Fibroblast of upper back skin (primary cell): ENCODE data around the gene HOXD10.

ENCODE experiments used
- DNase-seq: peaks from one replicate; pipeline ENCODE4 v3.0.0-alpha.2; 2013

Gene HOXD10

DNA sequence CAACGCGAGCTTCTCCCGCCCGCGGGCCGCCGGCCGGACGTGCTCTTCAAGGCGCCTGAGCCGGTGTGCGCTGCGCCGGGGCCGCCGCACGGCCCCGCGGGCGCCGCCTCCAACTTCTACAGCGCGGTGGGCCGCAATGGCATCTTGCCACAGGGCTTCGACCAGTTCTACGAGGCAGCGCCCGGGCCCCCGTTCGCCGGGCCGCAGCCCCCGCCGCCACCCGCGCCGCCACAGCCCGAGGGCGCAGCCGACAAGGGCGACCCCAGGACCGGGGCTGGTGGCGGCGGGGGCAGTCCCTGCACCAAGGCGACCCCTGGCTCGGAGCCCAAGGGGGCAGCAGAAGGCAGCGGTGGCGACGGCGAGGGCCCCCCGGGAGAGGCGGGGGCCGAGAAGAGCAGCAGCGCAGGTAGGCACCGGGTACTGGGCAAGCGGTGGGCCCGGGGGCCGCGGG lies 8.8 kb upstream of the HOXD10 start:
- DNase-seq = no peak

DNA sequence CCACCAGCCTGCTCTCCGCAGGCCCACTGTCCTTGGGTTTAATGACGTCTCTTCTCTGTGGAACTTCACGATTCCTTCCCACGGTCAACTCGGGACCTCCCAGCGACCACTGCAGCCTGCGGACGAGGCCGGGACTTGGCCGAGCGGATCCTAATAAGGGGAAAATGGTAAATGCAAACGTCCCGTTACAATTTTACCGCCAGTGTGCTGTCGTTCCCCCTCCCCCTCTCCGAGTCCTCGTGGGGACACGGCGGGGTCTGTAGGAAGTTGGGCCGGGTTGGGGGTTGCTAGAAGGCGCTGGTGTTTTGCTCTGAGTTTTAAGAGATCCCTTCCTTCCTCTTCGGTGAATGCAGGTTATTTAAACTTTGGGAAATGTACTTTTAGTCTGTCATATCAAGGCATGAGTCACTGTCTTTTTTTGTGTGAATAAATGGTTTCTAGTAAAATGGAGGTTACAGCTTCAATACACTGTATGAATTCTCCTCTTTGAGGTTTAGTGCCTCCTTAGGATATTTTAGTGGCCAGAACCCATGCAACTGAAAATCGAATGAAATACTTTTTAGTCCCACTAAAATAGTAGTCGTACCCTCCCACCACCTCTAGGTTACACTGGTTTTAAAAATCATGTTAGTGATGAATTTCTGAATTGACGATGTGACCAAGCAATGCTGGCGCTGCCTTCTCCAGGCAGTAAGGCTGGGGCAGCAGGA lies 7.2 kb upstream of the HOXD10 start:
- DNase-seq = no peak

DNA sequence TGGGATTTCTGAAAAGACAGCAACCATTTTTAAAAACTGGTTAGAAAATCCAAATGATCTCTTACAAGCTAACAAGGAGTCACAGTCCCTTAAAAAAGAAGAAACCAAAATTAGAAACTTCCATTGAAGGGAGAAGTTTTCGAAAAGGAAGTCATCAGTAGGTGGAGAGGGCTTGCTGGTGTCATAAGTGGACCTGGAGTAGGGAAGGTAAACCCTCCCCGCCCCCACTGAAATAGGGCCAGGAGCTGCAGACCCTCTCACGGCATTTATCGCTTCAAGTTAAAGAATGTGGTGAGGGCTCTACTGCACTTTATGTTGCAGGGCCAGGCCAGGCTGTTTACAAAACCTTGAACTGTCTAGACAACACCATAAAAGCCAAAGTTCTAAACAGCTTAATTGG lies 6.6 kb upstream of the HOXD10 start:
- no peak for DNase-seq

DNA sequence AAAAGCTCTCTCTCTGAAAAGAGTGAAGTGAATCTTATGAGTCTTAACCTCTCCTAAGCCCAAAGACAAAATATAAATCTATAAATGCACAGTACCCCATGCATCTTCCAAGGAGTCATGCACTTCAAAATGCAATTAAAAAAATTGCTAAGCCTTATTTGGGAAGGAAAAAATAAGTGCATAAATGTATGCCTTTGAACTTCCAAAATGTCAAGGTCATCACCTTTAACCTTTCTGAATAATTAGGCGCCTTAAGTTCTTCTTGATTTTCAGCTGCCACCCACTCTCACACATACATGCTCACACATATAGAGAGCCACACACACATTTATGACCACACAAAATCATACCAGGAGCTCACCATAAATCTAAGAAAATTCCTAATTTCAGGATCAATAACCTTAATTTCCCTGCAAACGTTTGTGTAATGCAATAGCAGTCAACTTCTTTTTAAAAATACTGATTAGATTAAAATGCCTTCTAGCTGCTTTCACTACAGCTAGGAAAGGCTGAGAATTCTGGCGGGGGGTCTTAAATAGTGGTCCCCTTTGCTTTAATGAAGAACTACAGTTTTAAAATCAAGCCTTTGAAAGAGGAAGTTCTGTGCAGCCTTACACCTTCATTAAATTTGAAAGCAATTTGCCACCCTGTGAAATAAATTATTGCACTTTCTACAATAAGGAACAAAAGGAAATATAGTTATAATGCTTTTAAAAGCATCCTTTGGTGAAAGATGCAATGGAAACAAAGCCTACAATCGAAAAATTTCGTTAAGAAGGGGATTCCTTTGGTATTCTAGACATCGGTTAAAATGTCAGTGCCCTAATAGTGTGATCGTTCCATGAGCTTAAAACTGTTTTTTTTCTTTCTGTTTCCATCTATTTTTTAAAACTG lies 5.9 kb upstream of the HOXD10 start:
- DNase-seq = no peak

DNA sequence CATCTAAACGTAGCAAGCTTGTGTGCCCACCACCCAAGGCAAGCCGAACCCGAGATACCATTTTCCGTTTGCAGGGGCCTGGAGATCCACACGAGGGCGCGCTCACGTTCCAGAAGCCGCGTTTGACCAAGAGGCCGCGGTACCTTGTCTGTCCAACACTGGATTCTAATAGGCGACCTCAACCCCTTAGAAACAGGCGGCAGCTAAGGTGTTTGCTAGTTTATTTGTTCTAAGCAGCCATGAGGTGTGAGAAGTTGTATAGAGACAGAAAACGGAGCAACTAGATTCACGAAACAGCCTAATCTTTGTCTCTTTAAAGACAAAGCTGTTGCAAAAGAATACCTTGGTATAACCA lies 5.3 kb upstream of the HOXD10 start:
- peak; percentile 54 for DNase-seq

GRCh38 chr2:176111846-176112374 lies 4.7 kb upstream of the HOXD10 start:
- no peak for DNase-seq

DNA sequence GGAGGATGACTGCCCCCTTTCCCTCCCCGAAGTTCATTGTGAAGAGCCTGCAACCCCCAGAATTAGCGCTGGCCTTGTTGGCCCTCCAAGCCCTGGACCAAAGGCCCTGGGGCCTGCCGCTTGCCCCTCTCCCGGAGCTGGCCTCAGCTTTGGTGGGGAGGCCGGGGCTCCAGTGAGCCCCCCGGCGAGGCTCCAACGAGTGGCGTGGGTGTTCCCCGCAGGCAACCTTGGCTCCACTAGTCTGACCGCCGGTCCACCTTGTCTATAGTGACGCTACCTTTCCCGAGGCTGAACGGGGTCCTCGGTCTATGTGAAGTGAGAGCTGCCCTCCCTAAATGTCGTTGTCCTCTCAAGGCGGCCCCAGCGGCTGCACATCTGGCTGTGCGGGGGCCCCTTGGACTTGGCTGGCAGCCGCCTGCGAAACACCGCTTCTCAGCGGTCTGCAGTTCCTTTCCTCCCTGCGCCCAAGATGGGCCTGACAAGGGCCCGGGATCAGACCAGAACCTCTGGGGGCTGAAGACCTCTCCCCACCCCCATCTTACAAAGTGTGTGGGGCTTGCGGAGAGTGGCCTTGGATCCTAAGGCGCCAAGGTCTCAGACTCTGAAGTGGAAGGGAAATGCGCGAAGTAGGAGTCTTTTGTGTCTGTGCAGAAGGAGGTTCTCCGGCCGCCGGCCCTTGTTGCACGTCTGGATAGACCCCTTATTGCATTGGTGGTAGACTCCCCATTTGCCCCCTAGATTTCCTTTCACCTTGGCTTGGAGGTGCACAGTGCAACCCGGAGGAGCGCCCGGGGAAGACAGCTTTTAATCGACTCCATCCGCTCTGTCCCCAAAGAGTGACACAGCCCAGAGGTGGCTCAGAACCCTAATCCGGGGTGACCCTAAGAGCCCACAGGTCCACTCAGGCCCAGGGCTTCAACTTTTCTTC lies 3.9 kb upstream of the HOXD10 start:
- DNase-seq = no peak

GRCh38 chr2:176114120-176114929 lies 2.3 kb upstream of the HOXD10 start:
- DNase-seq = no peak

DNA sequence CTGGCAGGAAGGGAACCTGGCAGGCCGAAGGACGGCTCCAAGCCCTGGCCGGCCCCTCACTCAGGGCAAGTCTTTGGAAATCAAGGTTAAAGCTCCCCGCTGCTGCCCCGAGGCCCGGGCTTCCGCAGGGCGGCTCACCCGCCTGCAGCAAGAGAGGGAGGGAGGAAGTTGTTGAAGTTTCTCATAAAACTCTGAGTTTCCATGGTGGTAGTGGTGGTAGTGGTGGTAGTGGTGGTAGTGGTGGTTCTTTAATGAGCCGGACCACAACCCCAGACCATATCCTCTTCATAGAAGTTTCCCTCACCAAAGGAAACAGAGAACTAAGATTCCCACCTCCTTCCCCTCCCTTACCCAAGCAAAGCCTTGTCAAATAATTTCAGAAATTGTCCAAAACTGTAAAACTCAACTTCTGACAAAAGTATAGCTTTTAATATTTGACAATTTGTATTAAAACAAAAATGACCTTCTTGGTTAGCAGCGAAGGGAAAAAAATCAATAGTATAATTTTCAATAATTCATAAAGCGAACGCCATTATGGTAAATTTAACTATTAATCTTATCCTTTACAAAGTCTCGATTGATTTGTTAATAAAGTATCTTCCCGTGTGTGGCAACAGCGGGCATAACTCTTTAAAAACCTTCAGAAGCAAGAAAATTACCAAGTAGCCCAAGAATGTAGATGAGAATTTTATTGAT lies 1.5 kb upstream of the HOXD10 start:
- no peak for DNase-seq

- no peak for DNase-seq
Observed at GRCh38 chr2:176117162-176117822, 714 bp downstream of the HOXD10 start.

DNA sequence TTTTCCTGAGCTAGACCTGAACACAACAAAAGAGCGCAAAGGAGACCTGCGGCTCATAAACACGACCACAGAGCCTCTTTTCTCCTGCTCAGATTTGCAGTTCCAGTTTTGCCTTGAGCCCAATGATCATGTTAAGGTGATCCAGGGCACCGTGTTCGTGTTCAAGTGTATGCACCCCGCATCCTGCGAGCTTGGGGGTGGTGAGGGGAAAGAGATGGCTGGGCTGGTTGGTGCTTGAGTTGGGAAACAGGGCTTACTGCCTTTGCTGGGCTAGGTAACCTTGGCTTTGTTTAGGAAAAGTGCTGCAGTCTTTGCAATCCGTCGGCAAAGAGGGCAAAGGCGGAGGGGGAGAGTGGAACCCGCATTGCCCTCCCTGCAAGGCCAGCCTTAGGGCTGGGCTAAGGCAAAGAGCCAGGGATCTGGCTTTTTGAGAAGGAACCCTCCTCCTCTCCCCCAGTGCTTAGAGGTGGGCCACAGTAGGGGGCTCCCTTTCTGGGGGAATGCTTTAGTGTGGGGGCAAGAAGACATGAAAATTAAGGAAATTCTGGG lies 1.3 kb downstream of the HOXD10 start:
- DNase-seq = no peak

DNA sequence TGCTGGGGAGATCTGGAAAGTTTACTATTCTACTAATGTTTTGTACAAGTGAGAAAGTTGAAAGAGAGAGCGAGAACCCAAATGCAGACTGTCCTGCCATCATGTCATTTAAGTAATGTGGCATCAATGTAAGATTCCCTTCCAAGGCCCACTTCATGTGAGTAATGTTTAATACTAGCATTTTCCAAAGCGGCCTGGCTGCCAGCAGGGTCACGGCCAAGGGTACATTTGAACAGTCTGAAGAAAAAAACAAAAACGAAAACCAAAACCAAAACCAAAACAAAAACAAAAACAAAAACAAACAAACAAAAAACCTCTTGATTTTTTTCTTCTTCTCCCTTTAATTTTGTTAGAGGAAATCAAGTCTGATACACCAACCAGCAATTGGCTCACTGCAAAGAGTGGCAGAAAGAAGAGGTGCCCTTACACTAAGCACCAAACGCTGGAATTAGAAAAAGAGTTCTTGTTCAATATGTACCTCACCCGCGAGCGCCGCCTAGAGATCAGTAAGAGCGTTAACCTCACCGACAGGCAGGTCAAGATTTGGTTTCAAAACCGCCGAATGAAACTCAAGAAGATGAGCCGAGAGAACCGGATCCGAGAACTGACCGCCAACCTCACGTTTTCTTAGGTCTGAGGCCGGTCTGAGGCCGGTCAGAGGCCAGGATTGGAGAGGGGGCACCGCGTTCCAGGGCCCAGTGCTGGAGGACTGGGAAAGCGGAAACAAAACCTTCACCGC lies 2.2 kb downstream of the HOXD10 start:
- DNase-seq = no peak

- DNase-seq = no peak
Observed at GRCh38 chr2:176120364-176121189, 4.0 kb downstream of the HOXD10 start.

- no peak for DNase-seq
Observed at GRCh38 chr2:176121190-176122051, 4.8 kb downstream of the HOXD10 start.

DNA sequence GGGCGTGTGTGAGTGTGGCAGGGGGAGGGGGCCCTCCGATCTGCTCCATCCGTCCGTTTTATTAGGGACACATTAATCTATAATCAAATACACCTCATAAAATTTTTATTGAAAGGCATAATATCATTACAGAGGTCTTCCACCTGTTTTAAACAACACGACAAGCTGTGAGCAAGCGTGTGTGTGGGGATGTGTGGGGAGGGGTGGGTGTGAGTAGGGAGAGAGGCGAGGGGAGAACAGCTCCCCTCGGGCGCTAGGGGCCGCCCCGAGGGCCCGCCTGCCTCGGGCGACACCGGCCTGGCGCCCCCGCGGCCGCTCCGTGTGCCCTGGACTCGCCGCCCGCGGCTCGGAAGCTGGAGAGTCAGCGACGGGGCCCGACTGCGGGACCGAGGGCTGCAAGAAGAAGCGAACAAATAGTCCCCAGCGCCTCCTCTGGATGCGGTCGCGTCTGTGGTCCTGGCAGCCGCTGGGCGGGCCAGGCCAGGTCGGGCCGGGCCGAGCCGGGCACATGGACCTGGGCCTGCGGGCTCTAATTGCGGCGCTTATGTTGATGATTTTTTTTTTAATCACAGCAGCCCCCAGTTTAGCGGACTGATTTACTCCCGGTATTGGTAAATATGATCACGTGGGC lies 5.6 kb downstream of the HOXD10 start:
- DNase-seq = no peak

DNA sequence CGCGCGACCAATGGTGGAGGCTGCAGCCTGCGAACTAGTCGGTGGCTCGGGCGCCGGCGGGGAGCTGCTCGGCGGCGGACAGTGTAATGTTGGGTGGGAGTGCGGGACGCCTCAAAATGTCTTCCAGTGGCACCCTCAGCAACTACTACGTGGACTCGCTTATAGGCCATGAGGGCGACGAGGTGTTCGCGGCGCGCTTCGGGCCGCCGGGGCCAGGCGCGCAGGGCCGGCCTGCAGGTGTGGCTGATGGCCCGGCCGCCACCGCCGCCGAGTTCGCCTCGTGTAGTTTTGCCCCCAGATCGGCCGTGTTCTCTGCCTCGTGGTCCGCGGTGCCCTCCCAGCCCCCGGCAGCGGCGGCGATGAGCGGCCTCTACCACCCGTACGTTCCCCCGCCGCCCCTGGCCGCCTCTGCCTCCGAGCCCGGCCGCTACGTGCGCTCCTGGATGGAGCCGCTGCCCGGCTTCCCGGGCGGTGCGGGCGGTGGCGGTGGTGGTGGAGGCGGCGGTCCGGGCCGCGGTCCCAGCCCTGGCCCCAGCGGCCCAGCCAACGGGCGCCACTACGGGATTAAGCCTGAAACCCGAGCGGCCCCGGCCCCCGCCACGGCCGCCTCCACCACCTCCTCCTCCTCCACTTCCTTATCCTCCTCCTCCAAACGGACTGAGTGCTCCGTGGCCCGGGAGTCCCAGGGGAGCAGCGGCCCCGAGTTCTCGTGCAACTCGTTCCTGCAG lies 6.3 kb downstream of the HOXD10 start, which contains the start of gene HOXD9:
TSS of gene HOXD9 (plus strand) at position 37 of the 728 bp plus-strand sequence. CDS start at position 87, 50 bp downstream.
- DNase-seq = peak; percentile 81
